ENCODE data around the gene OR51B4. TPM values are rescaled to one million over a fixed set of nuclear protein-coding genes. Genes with fewer than 3 reads are reported as not detected.

Gene OR51B4
- total RNA-seq, 1 experiment from 2014 or later = not detected

DNA sequence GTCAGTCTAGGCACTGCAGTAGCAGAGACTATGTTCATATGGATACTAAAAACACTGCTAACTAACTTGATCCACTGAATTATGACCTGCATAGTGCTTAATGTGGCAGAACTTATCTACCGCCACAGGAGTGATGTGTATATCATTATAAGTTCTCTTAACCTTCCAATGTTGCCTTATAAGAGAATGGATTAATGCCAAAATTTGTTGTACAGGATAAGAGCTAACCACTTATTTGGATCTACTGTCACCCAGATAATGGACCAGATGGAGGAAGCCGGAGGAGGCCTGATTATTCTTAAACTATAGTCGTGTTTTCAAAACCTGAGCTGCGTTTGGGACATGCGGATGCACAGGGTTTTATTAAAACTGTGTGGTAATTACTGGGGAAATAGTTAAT, 1.9 kb upstream of the OR51B4 start:
- no peaks in the 10 kb centered on the region for H3K36me3 Mint-ChIP-seq (ENCODE audit: insufficient read depth in 1 of 3, low read depth in 3 of 3)
- Histone ChIP-seq H4K91ac (ENCODE audit: insufficient read length, low read depth, low read length) (no peak overlapping the region), H3K14ac (ENCODE audit: insufficient read depth, low read length) (no peak overlapping the region), H3K23me2 (ENCODE audit: insufficient read length, low read depth, low read length, poor library complexity, severe bottlenecking) (no peaks in the 10 kb centered on the region), H3K79me1 (ENCODE audit: insufficient read depth, low read depth, low read length, poor library complexity, severe bottlenecking) (no peaks in the 10 kb centered on the region), H3K27me3 (ENCODE audit: insufficient read depth, low read length) (no peaks in the 10 kb centered on the region), H2BK120ac (ENCODE audit: low read depth, low read length, poor library complexity, severe bottlenecking) (no peak overlapping the region), H3K9me3 (ENCODE audit: control insufficient read depth, low read depth, low read length) (no peaks in the 10 kb centered on the region), H4K8ac (replicated peaks; ENCODE audit: insufficient read length, low read depth, low read length) (no peak overlapping the region), H3K18ac (ENCODE audit: insufficient read length, low read depth, low read length) (no peak overlapping the region), H2BK15ac (ENCODE audit: low read depth, low read length) (no peak overlapping the region), H2AFZ (ENCODE audit: low read length) (no peak overlapping the region), H2AK5ac (ENCODE audit: insufficient read length, low read length) (no peak overlapping the region), H3K9ac (ENCODE audit: extremely low read depth, insufficient read length, low read length) (no peak overlapping the region), H3K4me1 (ENCODE audit: insufficient read depth, low read length) (no peaks in the 10 kb centered on the region), H4K5ac (ENCODE audit: insufficient read length, low read depth, low read length) (no peak overlapping the region), H2BK5ac (ENCODE audit: insufficient read length, low read length) (no peak overlapping the region), H3T11ph (ENCODE audit: low read length) (no peak overlapping the region), H3K4me2 (ENCODE audit: insufficient read depth, insufficient read length, low read length) (no peak overlapping the region), H3K4ac (ENCODE audit: low read depth, low read length) (no peak overlapping the region), H2BK12ac (ENCODE audit: insufficient read length, low read depth, low read length) (no peak overlapping the region), H3K27ac (ENCODE audit: insufficient read length, low read depth, low read length) (no peak overlapping the region), H2BK20ac (ENCODE audit: low read depth, low read length, poor library complexity, severe bottlenecking) (no peak overlapping the region), H3K56ac (ENCODE audit: insufficient read length, low read depth, low read length) (no peak overlapping the region), H3K79me2 (ENCODE audit: insufficient read depth, low read length) (no peaks in the 10 kb centered on the region), H3K23ac (ENCODE audit: insufficient read length, low read depth, low read length) (no peak overlapping the region), H4K20me1 (ENCODE audit: control insufficient read depth, insufficient read depth, insufficient read length) (no peaks in the 10 kb centered on the region)
- TF ChIP-seq, protein P1, sequence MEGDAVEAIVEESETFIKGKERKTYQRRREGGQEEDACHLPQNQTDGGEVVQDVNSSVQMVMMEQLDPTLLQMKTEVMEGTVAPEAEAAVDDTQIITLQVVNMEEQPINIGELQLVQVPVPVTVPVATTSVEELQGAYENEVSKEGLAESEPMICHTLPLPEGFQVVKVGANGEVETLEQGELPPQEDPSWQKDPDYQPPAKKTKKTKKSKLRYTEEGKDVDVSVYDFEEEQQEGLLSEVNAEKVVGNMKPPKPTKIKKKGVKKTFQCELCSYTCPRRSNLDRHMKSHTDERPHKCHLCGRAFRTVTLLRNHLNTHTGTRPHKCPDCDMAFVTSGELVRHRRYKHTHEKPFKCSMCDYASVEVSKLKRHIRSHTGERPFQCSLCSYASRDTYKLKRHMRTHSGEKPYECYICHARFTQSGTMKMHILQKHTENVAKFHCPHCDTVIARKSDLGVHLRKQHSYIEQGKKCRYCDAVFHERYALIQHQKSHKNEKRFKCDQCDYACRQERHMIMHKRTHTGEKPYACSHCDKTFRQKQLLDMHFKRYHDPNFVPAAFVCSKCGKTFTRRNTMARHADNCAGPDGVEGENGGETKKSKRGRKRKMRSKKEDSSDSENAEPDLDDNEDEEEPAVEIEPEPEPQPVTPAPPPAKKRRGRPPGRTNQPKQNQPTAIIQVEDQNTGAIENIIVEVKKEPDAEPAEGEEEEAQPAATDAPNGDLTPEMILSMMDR (conservative IDR thresholded peaks at IDR 0.05) = no peak
- no peak for DNase-seq
- H3K27ac Mint-ChIP-seq = no peak overlapping the region
- H3K4me1 Mint-ChIP-seq = no peaks in the 10 kb centered on the region
- no peaks in the 10 kb centered on the region for H3K9me3 Mint-ChIP-seq
- no CpG with 5 or more reads among the region's 5 CpGs for WGBS (ENCODE audit: extremely low coverage, insufficient read length, low lambda C conversion rate)
- no peaks in the 10 kb centered on the region for H3K27me3 Mint-ChIP-seq (ENCODE audit: low read depth)
- no peak overlapping the region for H3K4me3 Mint-ChIP-seq

All from H9 (cell line).